NCI-H2196 (cell line): Measurements from ENCODE around the gene NPRL2.

Experiments
- DNase-seq: peaks from one replicate; lab custom pipeline; 2025; ENCODE audit not compliant: unreplicated experiment; lab: John Stamatoyannopoulos, UW

Gene NPRL2

GRCh38 chr3:50327943-50328691, 22.5 kb downstream of the NPRL2 start, which contains the start of gene TUSC2:
Gene TUSC2, minus strand, starts transcription at chr3:50328223. Its CDS starts 124 bp downstream, at chr3:50328099.
- peak; percentile 89 for DNase-seq

GRCh38 chr3:50327129-50327528, 23.4 kb downstream of the NPRL2 start:
- DNase-seq, result no peak

- no peak for DNase-seq
These were observed 24.4 kb downstream of the NPRL2 start for GRCh38 chr3:50326182-50326541.

GRCh38 chr3:50325497-50326181, 24.9 kb downstream of the NPRL2 start:
- no peak for DNase-seq

GRCh38 chr3:50325113-50325480, 25.5 kb downstream of the NPRL2 start:
- no peak for DNase-seq

GRCh38 chr3:50324351-50325112, 26.0 kb downstream of the NPRL2 start:
- peak; percentile 63 for DNase-seq

- no peak for DNase-seq
These were observed 26.9 kb downstream of the NPRL2 start for GRCh38 chr3:50323614-50324199.

- no peak for DNase-seq
These were observed 27.4 kb downstream of the NPRL2 start for GRCh38 chr3:50323092-50323600.

- peak; percentile 54 for DNase-seq
These were observed 28.0 kb downstream of the NPRL2 start, which contains the start of gene HYAL2 for GRCh38 chr3:50322386-50323091. Gene HYAL2, minus strand, starts transcription at chr3:50322745. Its CDS starts 2,256 bp downstream, at chr3:50320489.

GRCh38 chr3:50322115-50322385, 28.5 kb downstream of the NPRL2 start:
- no peak for DNase-seq

GRCh38 chr3:50321336-50322114, 29.1 kb downstream of the NPRL2 start:
- DNase-seq, result peak; percentile 74

- DNase-seq, result peak; percentile 58
These were observed 29.7 kb downstream of the NPRL2 start for GRCh38 chr3:50320853-50321335.

GRCh38 chr3:50319894-50320625, 30.5 kb downstream of the NPRL2 start:
- DNase-seq, result no peak

- DNase-seq, result no peak
These were observed 31.2 kb downstream of the NPRL2 start for GRCh38 chr3:50319181-50319893.

GRCh38 chr3:50318615-50319014, 32.0 kb downstream of the NPRL2 start:
- no peak for DNase-seq

GRCh38 chr3:50318163-50318562, 32.4 kb downstream of the NPRL2 start:
- no peak for DNase-seq

- DNase-seq, result peak; percentile 11
These were observed 33.3 kb downstream of the NPRL2 start for GRCh38 chr3:50317300-50317699.

GRCh38 chr3:50316657-50317242, 33.8 kb downstream of the NPRL2 start:
- peak; percentile 49 for DNase-seq
